GM21381 (cell line): Measurements from ENCODE around the gene CD80.
A peak's percentile ranks its signal among the peaks of the same experiment; 100 is the strongest.
"Not testable (repeated sequence)": the region's sequence is repeated elsewhere in the genome, so short reads cannot be mapped to it uniquely, and the experiment has no call there.

Source experiments
- ATAC-seq: cut with Tn5 transposase; IDR thresholded peaks from one replicate; pipeline ENCODE4 v1.9.1; 2021; ENCODE audit warnings: mild to moderate bottlenecking, moderate library complexity; ENCODE audit not compliant: unreplicated experiment

The CD80 gene

DNA sequence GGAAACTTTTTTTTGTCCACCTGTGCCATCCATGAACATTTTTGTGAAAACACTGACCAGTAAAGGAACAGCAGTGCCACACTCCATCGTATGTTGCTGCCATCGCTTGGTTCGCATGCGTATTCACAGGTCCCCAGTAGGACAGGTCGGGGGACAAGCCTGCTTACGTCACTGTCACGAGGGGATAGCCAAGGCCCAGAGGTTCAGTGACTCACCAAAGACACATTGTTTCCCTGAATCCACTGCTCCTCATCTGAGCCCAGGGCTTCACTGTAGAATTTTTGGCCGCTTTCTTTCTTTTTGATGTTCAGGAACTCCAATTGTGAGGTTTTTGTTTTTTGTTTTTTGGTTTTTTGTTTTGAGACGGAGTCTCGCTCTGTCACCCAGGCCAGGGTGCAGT, 25.8 kb upstream of the CD80 start:
- ATAC-seq: no peak

DNA sequence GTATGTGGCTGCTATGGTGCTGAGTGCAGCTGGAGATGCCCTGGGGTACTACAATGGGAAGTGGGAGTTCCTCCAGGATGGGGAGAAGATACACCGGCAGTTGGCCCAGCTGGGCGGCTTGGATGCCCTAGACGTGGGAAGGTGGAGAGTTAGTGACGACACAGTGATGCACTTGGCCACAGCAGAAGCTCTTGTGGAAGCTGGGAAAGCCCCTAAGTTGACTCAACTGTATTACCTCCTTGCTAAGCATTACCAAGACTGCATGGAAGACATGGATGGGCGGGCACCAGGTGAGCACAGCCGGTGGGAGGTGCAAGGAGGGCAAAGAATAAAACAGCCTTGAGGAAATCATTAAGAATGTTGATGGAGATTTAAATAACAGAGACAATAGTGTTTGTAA, 22.8 kb upstream of the CD80 start:
- no peak for ATAC-seq

DNA sequence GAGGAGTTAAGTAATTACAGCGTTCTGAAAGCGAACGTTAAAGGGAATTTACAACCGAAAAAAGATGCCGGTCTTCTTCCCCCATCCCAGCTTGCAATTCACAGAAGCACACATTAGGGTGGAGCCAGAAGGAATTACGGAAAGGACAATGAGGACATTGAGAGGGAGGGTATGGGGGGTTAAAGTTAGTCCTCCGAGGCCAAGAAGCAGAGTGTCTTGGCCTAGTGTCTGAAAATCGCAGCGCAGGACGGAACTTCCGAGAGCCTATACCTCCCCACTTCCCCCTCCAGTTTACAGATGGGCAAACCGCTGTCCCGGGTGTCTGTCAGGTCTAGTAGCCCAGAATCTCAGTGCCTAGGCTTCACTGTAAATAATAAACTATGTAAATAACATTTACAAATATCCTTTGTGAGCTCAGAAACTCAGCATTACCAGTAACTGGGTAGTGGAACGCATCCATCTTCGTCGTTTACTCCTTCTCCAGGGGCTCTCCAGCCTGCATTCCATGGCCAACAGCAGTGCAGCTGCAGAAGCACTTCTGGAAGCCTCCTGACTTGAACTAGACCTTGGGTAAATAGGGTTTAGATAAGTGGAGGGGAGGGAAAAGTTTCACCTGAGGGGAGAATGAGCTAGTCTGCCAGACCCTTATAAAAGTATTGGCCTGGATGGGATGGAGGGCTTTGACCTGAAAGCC, 20.8 kb upstream of the CD80 start:
- ATAC-seq: peak; percentile 63

DNA sequence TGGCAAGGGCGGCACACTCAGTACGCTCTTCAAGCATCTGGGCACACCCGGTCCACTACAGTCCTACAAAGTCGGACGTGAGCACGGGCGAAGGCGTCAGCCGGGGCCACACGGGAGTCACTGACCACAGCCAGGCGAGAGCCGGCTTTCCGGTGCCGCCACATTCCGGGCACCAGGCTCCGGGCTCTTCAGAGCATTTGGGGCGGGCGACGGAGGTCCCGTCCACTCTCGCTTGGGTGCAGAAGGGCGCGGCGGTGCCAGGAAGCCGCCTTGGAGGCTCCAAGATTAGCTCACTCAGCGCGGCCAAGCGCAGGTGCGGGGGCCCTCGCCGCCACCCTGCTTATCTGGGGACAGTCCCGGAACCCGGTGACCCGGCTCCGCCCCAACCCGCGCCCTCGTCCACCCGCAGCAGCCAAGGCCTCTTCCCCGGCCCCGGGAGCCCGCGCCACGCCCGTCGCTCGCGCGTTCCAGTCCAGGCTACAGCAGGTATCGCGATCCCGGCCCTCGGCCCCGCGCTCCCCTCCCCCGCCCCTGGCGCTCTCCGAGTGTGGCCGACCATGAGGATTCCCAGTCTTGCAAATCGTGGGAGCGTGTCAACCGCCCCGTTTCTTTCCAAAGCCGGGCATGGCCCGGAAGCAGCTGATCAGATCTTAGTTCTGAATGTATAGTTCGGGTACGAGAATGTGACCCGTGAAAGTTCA, 20.1 kb upstream of the CD80 start, which contains the start of gene ADPRH:
ADPRH (plus strand) TSS at position 127 of the 701 bp plus-strand sequence. CDS start 2,678 bp downstream, outside the sequence.
- ATAC-seq: peak; percentile 63

DNA sequence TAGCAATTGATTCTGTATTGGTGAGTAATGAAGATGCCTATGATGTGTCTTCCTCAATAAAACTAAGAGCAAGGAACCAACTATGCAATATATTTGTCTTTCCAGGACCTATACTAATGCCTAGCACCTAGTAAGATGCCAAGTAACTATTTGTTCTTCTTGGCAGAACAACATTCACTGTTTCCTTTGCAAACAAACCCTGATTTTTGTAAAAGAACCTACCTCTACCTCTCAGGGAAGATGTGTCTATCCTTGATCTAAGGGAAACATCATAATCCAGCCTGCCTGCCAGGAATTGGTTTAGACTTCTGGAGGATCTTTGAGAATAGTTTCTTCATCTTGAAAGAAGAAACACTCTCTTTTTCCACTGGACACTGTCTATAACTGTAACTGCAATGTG, 16.1 kb upstream of the CD80 start:
- no peak for ATAC-seq

DNA sequence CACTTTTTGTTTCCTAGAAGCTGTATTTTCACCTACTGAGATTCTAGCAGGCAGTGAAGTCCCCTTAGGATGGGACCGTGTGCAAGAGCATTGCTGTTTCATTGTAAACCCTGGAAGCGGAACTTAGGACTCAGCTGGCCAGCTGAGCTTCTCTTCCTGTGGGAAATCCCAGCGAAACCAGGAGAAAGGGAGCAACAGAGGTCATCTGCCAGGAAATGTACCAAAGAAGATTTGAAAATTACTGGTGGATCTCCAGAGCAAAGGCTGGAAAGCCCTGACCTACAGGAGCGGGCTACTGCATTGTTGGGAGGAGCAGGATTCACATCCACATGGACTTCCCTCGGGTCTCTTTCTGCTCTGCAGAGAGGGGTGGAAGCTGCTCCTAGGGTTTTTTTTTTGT, 12.3 kb upstream of the CD80 start:
- no peak for ATAC-seq

DNA sequence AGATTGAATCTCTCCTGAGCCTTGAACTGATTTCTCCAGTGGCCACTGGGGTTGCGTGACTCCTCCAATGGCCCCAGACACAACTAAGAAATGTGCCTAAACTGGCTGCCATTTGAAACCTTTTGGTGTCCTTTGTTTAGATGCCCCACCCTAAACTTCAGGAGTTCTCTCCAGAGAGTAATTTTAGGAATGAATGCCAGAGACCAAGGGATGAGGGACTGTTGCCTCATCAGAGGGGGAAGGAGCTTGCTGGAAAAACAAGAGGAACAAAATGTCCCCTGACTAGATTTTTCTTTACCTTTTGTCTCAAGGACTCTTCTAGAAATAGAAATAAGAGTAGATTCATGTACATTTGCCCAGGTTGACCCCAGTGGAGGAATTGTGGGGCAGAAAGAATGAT, 11.8 kb upstream of the CD80 start:
- no peak for ATAC-seq

DNA sequence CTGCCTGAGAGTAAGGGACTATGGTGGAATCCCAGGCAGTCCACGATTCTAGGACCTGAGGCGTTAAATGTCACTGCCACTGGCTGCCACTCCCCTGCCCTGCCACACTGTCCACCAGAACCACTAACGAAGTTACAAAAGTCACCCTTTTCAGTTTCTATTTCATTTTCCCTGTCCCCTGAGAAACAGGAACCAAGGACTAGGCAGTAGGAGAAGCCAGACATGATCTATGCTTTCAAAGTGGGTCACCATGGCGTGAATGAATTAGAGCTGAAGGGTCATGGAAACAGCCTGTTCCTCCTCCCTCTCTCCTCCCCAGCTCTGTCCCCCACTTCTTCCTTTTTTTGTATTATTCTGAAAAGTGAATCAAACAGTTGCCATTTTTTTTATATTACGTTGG, 10.8 kb upstream of the CD80 start:
- ATAC-seq: no peak

DNA sequence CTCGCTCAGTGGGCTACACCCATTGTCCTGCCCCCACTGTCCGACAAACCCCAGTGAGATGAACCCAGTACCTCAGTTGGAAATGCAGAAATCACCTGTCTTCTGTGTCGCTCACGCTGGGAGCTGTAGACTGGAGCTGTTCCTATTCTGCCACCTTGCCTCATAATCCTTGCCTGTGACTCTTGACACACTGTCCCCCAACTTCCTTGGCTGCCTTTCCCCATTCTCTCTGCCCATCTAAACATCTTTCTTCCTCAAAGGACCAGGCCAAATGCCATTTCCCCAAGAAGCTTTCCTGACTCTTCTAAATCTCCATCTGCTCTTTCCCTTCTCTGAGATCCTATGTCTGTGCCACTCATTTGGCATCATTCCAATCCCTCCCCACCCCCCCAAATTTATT, 9.7 kb upstream of the CD80 start:
- ATAC-seq: no peak

DNA sequence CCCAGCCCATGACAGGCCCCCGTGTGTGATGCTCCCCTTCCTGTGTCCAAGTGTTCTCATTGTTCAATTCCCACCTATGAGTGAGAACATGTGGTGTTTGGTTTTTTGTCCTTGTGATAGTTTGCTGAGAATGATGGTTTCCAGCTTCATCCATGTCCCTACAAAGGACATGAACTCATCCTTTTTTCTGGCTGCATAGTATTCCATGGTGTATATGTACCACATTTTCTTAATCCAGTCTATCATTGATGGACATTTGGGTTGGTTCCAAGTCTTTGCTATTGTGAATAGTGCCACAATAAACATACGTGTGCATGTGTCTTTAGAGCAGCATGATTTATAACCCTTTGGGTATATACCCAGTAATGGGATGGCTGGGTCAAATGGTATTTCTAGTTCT, 3.9 kb upstream of the CD80 start:
- ATAC-seq: not testable (repeated sequence)

DNA sequence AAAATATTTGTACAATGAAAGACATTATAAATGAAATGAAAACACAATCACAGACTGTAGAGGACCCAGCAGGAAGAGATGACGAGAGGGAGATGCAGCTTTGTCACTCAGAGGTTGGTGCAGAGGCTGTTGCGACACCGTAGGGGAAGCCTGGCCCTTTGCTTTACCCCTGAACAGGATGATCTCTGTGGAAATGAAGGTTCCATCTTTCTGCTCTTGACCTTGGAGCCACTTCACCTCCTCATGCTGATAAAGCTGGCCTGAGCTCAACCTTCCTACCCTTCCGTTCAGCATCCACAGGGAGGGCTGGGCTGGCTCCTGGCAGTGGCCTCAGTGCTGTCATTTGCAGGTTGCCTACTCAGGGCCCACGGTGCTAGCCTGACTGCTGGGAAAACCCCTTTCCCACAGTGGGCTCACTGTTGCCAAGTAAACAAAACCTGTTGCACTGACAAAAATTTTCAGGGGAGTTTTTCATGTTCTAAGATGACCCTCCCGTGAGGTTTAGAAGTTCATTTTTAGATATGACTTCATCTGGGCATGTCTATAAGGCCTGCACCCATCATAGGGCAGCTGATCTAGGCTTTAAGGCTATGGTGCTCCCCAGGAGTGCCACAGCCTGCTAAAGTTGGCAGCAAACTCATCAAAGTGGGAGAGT, 3.0 kb upstream of the CD80 start:
- ATAC-seq: peak; percentile 70

DNA sequence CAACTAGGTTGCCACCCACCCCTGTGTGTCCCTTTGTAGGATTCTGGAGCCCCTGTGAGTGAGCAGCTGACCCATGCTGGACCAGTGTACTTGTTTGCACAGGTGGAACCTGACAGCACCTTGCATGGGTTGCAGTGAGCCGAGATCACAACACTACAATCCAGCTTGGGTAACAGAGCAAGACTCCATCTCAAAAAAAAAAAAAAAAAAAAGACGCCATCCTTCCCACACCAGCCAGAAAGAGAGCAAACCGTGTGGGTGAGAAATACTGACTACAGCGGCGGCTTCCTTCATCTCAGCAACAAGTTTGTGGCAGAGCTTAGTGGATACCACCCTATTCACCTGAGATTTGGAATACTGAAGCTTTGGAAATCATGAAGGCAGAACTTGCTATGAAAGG, 746 bp upstream of the CD80 start:
- ATAC-seq: no peak

DNA sequence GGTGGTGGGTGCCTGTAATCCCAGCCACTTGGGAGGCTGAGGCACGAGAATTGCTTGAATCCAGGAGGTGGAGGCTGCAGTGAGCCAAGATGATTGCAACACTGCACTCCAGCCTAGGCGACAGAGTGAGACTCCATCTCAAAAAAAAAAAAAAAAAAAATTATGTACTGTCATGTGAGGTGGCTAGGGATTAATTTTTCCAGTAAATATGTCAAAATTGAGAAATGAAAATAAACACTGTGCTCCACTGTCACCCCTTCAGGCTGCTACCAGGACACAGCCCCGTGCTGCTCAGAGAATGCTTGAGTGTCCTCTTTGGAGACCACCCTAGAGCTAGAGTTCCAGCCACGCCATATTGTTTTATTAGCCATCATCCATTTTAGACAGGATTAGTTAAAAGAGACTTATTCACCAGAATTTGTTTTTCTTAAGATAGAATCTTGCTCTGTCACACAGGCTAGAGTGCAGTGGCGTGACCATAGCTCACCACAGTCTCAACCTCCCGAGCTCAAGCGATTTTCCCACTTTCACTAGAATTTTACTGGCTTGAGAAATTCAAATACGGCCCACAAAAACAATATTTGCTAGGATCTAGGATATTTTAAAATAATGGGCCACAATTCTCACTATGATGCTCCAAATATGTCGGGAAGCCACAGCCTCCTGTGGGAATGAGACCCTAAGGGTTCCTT, 642 bp downstream of the CD80 start:
- ATAC-seq: no peak

DNA sequence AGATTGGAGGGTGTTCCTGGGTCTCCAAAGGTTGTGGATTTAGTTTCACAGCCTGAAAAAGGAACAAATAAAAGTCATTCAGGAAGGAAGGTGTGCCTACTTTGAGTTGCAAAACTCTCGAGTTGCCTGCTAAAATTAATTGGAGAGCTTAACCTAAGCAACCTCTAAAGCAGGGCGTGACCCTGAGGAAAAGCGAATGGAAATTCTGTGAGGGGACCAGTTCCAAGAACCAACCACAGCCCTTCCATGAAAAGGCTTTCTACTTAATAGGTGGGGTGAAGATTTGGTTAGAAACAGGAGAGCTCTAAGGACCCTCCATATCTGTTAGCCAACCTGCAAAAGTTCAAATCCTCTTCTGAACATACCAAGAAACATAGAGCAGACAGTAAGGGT, 1.5 kb downstream of the CD80 start:
- no peak for ATAC-seq

DNA sequence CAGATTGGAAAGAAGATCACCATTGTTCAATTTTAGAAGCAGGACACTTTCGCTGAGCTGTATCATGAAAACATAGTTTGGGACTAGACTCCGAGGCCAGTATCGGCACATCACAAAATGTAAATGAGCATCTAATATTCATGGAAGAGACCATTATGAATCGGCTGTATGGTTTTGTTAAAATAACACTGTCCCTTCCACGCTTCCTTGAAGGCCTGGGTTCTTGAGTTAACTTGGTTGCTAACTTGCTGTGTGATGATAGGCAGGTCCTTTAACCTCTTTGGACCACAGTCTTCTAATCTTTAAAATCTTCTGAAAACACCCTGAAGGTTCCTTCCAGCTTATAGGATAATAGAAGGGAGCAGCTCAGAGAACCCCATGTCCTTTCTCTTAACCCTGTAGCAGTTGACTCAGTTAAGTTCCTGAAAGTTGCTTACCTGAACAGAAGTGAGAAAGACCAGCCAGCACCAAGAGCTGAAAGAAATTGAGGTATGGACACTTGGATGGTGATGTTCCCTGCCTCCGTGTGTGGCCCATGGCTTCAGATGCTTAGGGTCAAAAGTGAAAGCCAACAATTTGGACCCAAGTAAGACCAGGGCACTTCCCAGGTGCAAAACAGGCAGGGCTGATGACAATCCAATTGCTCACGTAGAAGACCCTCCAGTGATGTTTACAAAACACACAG, 2.1 kb downstream of the CD80 start:
- ATAC-seq: no peak

DNA sequence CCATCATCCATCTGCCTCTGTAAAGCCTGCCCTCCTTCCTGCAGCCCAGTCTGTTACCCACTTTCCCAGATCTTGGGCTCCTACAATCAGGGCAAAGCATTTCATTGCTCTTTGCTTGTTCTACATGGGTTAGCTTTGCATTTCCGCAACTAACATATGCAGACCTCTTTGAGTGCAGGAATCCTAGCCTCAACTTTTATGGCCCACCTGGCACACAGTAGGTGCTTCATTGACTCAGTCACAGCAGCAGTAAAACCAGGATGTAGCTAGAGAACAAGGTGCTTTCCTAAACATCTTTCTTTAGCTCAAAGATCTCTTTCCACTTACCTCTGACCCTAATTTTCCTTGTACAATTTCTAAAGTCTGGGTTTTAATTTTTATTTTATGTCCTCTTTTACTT, 3.5 kb downstream of the CD80 start:
- ATAC-seq: no peak

DNA sequence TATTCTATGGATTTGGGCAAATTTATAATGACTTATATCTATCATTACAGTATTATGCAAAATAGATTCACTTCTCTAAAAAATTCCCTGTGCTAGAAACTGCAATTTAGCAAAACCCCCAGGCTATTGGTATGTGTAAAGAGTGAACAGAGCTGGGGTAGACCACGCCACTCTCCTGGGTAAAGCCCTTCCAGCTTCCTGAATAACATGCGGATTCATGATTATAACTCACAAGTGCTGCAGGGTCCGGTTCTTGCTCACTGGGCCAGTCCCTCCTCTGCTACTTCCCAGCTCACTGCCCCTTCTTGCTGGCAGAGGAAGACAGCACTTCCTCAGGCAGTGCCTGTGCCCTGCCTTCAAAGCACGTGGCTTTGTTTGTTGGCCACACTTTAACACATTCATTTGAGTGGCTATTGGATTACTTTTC, 4.1 kb downstream of the CD80 start:
- ATAC-seq: no peak

DNA sequence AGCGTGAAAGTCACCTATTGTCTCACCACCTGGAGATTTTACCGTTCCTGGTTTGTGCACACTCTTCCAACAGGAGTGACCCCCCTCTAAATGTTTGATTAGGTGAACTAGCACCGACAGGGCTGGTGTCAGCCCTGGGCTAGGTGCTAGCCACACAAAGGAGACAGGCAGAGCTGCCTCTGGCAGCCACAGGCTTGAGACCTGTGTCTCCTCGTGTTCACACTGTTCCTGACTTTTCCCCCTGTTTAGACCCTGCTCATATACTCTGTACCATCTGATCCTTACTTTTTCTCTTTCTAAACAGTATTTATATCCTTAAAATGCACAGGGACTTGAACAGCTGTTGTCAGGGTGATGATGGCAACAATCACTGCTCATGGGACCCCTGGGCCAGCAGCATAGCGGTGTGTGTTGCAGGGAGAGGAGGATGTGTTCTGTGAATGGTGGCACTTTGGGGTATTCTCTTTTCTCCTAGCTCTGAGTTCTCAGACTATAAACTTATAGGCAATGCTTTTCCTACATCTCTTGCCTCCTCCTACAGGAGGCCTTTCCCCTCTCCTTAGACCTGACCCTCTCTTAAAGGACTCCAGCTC, 5.5 kb downstream of the CD80 start:
- no peak for ATAC-seq

DNA sequence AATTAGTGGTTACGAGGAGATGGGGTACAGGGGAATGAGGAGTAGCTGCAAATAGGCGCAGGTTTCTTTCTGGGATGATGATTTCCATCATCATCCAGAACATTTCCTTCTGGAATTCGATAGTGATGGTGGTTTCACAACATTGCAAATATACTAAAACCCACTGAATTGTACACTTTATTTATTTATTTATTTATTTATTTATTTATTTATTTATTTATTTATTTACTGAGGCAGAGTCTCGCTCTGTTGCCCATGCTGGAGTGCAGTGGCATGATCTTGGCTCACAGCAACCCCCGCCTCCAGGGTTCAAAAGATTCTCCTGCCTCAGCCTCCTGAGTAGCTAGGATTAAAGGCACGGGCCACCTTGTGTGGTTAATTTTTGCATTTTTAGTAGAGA, 6.5 kb downstream of the CD80 start:
- not testable (repeated sequence) for ATAC-seq

DNA sequence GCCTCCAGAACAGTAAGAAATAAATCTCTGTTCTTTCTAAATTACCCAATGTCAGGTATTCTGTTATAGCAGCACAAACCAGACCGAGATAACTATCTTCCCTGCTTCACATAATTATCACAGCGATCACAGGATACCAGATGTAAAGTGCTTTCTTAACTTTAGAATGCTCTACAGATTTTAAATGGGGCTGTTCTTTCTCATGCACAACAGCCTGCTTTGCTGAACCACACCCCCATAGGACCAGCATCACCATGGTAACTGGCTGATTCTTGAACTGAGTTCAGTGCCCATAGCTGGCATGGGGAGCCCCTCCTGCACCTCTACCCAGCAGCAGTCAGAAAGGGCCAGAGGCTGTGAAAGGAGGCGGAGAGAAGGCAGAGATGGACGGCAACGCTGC, 7.8 kb downstream of the CD80 start:
- ATAC-seq: no peak
